HG02798 (cell line): Measurements from ENCODE around the gene PFN1.
"Not testable (repeated sequence)": the region's sequence is repeated elsewhere in the genome, so short reads cannot be mapped to it uniquely, and the experiment has no call there.

Source experiments
- ATAC-seq: cut with Tn5 transposase; IDR thresholded peaks from one replicate; pipeline ENCODE4 v1.9.1; 2021; ENCODE audit warnings: mild to moderate bottlenecking; ENCODE audit not compliant: unreplicated experiment, poor library complexity

PFN1 gene

GRCh38 chr17:4931963-4932362 is 16.4 kb downstream of the PFN1 start, which contains the start of gene GP1BA:
GP1BA (plus strand) TSS chr17:4932277; CDS start chr17:4932605, 328 bp downstream.
- ATAC-seq = no peak

- no peak for ATAC-seq
Observed at GRCh38 chr17:4928881-4929280, 19.4 kb downstream of the PFN1 start.

GRCh38 chr17:4926577-4927335 is 21.6 kb downstream of the PFN1 start:
- ATAC-seq = not testable (repeated sequence)

GRCh38 chr17:4921320-4921719 is 27.0 kb downstream of the PFN1 start:
- ATAC-seq = no peak

GRCh38 chr17:4920351-4921048 is 27.8 kb downstream of the PFN1 start:
- ATAC-seq = no peak

GRCh38 chr17:4919511-4920047 is 28.8 kb downstream of the PFN1 start:
- no peak for ATAC-seq

GRCh38 chr17:4914551-4914950 is 33.8 kb downstream of the PFN1 start:
- not testable (repeated sequence) for ATAC-seq

GRCh38 chr17:4913994-4914393 is 34.3 kb downstream of the PFN1 start:
- no peak for ATAC-seq

GRCh38 chr17:4908711-4909496 is 39.4 kb downstream of the PFN1 start:
- no peak for ATAC-seq

- no peak for ATAC-seq
Observed at GRCh38 chr17:4908301-4908700, 40.0 kb downstream of the PFN1 start.

GRCh38 chr17:4906642-4907041 is 41.7 kb downstream of the PFN1 start:
- ATAC-seq = not testable (repeated sequence)

GRCh38 chr17:4903051-4903818 is 45.1 kb downstream of the PFN1 start, which contains the start of gene CHRNE:
CHRNE (minus strand) TSS chr17:4903098; CDS start chr17:4903063, 35 bp downstream.
- ATAC-seq = no peak

GRCh38 chr17:4902540-4902939 is 45.8 kb downstream of the PFN1 start:
- no peak for ATAC-seq

GRCh38 chr17:4901648-4902344 is 46.5 kb downstream of the PFN1 start:
- no peak for ATAC-seq

- ATAC-seq = no peak
Observed at GRCh38 chr17:4901108-4901647, 47.2 kb downstream of the PFN1 start.

GRCh38 chr17:4900231-4901107 is 47.9 kb downstream of the PFN1 start:
- ATAC-seq = no peak

- ATAC-seq = peak; percentile 73
Observed at GRCh38 chr17:4899341-4900230, 48.7 kb downstream of the PFN1 start, which contains the start of gene C17orf107. C17orf107 (plus strand) TSS chr17:4899536; CDS start chr17:4899763, 227 bp downstream.
